Upper lobe of left lung (tissue), 6 donors: ENCODE measurements around the gene ATXN3. TPM values are rescaled to one million over a fixed set of nuclear protein-coding genes. Genes with fewer than 3 reads are reported as not detected.

Experiments
- ATAC-seq, 2 donors: fragments of 200-7000 bp; cut with Tn5 transposase; one replicate each; pipeline ENCODE4 v1.9.1; 2022; ENCODE audit warnings: mild to moderate bottlenecking in 2 of 2, moderate library complexity in 2 of 2; ENCODE audit not compliant: low FRiP score in 2 of 2
- DNase-seq, 2 donors: peaks; one replicate each; pipeline ENCODE4 v3.0.0-alpha.2; 2019 to 2020
- H3K27ac ChIP-seq, 4 donors: fragments of 200-600 bp; sonication (generic); one replicate each; pipeline ENCODE4 v1.5.1; 2016 to 2019
- H3K27me3 ChIP-seq, 4 donors: fragments of 200-600 bp; sonication (generic); one replicate each; pipeline ENCODE4 v1.5.1; 2017 to 2019
- H3K36me3 ChIP-seq, 4 donors: fragments of 200-600 bp; sonication (generic); one replicate each; pipeline ENCODE4 v1.5.1; 2016 to 2019
- H3K4me1 ChIP-seq, 4 donors: fragments of 200-600 bp; sonication (generic); one replicate each; pipeline ENCODE4 v1.5.1; 2018 to 2019
- H3K4me3 ChIP-seq, 4 donors: fragments of 200-600 bp; sonication (generic); one replicate each; pipeline ENCODE4 v1.5.1; 2017 to 2019; ENCODE audit warnings: mild to moderate bottlenecking in 2 of 4, moderate library complexity in 1 of 4
- H3K9me3 ChIP-seq, 4 donors: fragments of 200-600 bp; sonication (generic); one replicate each; pipeline ENCODE4 v1.5.1; 2018 to 2019
- CTCF ChIP-seq, 6 experiments: fragments of 450-650 bp in 4 of 6; fragments of 200-600 bp in 2 of 6; sonication (generic) in 2 of 6; IDR thresholded peaks; one replicate each; pipeline ENCODE4 v1.5.1; 2016 to 2019; ENCODE audit warnings: antibody characterized with exemption in 6 of 6
- EP300 ChIP-seq, 4 donors: sonication (generic); formaldehyde crosslinking; IDR thresholded peaks; one replicate each; pipeline ENCODE4 v1.5.1; 2017; ENCODE audit warnings: antibody characterized with exemption in 4 of 4, control low read depth in 2 of 4
- POLR2A ChIP-seq, 4 donors: fragments of 450-650 bp; IDR thresholded peaks; one replicate each; pipeline ENCODE4 v1.5.1; 2016 to 2017; ENCODE audit warnings: antibody characterized with exemption in 4 of 4, mild to moderate bottlenecking in 2 of 4
- POLR2AphosphoS5 ChIP-seq, 2 donors: sonication (generic); formaldehyde crosslinking; IDR thresholded peaks; one replicate each; pipeline ENCODE4 v1.5.1; 2017; ENCODE audit warnings: antibody characterized with exemption in 2 of 2
- WGBS, 2 donors: methylation state at CpG; one replicate each; pipeline ENCODE4 v1.1.5; 2017 to 2018; 5-methylcytosine and 5-hydroxymethylcytosine counted together
- total RNA-seq, 6 donors: library from RNA; depleted of rRNA in 4 of 6; stranded (reverse); fragments of >200 nt in 4 of 6; gene quantifications; one replicate each; pipeline versions ENCODE4 v1.1.0 to v1.2.1, GENCODE V29; 2016 to 2021
- donor health status: DM: no; HTN: no; CAD: no; lungs with moderate emphysema.
- donor health status: DM: no; HTN: yes; CAD: no; lungs with severe emphysema.

ATXN3 gene
- total RNA-seq, 6 donors from 2014 or later: 17.8 to 154 (median 31.6) TPM

GRCh38 chr14:92022036-92022435, 84.3 kb downstream of the ATXN3 start:
- H3K4me3 ChIP-seq: no peak overlapping the region
- no peaks in the 10 kb centered on the region for H3K27me3 ChIP-seq
- TF ChIP-seq CTCF (IDR thresholded peaks at IDR 0.05) (no peak), POLR2A (IDR thresholded peaks at IDR 0.05) (no peak), POLR2AphosphoS5 (IDR thresholded peaks at IDR 0.05) (no peak), EP300 (IDR thresholded peaks at IDR 0.05) (no peak)
- ATAC-seq: no peak
- no peak for DNase-seq
- H3K9me3 ChIP-seq: no peaks in the 10 kb centered on the region
- peaks cover 11 to 72% (median 16%) of the 10 kb centered on the region in 4 donors for H3K36me3 ChIP-seq
- WGBS, 2 donors: 53 to 69% methylated on average over 1 of the region's 1 CpG
- no peaks in the 10 kb centered on the region for H3K4me1 ChIP-seq
- no peak overlapping the region for H3K27ac ChIP-seq

GRCh38 chr14:92021523-92021922, 84.9 kb downstream of the ATXN3 start:
- DNase-seq (no peak), ATAC-seq (no peak)
- WGBS, 2 donors: 99 to 100% methylated on average over 3 of the region's 3 CpGs
- TF ChIP-seq EP300 (IDR thresholded peaks at IDR 0.05) (no peak), POLR2AphosphoS5 (IDR thresholded peaks at IDR 0.05) (no peak), POLR2A (IDR thresholded peaks at IDR 0.05) (no peak), CTCF (IDR thresholded peaks at IDR 0.05) (no peak)
- no peaks in the 10 kb centered on the region for H3K4me1 ChIP-seq
- no peaks in the 10 kb centered on the region for H3K9me3 ChIP-seq
- H3K36me3 ChIP-seq: peaks cover 9 to 74% (median 19%) of the 10 kb centered on the region in 4 donors
- H3K27me3 ChIP-seq: no peaks in the 10 kb centered on the region
- no peak overlapping the region for H3K27ac ChIP-seq
- no peak overlapping the region for H3K4me3 ChIP-seq

GRCh38 chr14:92014040-92014439, 92.3 kb downstream of the ATXN3 start:
- Histone ChIP-seq H3K27me3 (no peaks in the 10 kb centered on the region), H3K9me3 (no peaks in the 10 kb centered on the region), H3K27ac (no peak overlapping the region), H3K4me3 (no peak overlapping the region), H3K36me3 (peaks cover 27 to 83% (median 42%) of the 10 kb centered on the region in 4 donors), H3K4me1 (no peaks in the 10 kb centered on the region)
- TF ChIP-seq CTCF (IDR thresholded peaks at IDR 0.05) (no peak), POLR2A (IDR thresholded peaks at IDR 0.05) (no peak), EP300 (IDR thresholded peaks at IDR 0.05) (no peak), POLR2AphosphoS5 (IDR thresholded peaks at IDR 0.05) (no peak)
- ATAC-seq (no peak), DNase-seq (no peak)

GRCh38 chr14:92012121-92012748, 94.1 kb downstream of the ATXN3 start:
- peak in 1 of 2 donors; percentile 26 for ATAC-seq
- H3K27ac ChIP-seq: no peak overlapping the region
- TF ChIP-seq EP300 (IDR thresholded peaks at IDR 0.05) (no peak), CTCF (IDR thresholded peaks at IDR 0.05) (no peak), POLR2A (IDR thresholded peaks at IDR 0.05) (no peak), POLR2AphosphoS5 (IDR thresholded peaks at IDR 0.05) (no peak)
- no peaks in the 10 kb centered on the region for H3K4me1 ChIP-seq
- H3K27me3 ChIP-seq: no peaks in the 10 kb centered on the region
- 69 to 75% methylated on average over 4 of the region's 4 CpGs for WGBS, 2 donors
- H3K4me3 ChIP-seq: no peak overlapping the region
- DNase-seq: no peak
- H3K9me3 ChIP-seq: no peaks in the 10 kb centered on the region
- peaks cover 24 to 91% (median 50%) of the 10 kb centered on the region in 4 donors for H3K36me3 ChIP-seq

GRCh38 chr14:92010644-92011043, 95.7 kb downstream of the ATXN3 start:
- DNase-seq (no peak), ATAC-seq (no peak)
- H3K27ac ChIP-seq: no peak overlapping the region
- H3K4me1 ChIP-seq: no peaks in the 10 kb centered on the region
- H3K36me3 ChIP-seq: peaks cover 23 to 91% (median 53%) of the 10 kb centered on the region in 4 donors
- no peak overlapping the region for H3K4me3 ChIP-seq
- no peak for TF ChIP-seq CTCF (IDR thresholded peaks at IDR 0.05)
- no peak for TF ChIP-seq EP300 (IDR thresholded peaks at IDR 0.05)
- no peak for TF ChIP-seq POLR2A (IDR thresholded peaks at IDR 0.05)
- TF ChIP-seq POLR2AphosphoS5 (IDR thresholded peaks at IDR 0.05): no peak
- no peaks in the 10 kb centered on the region for H3K9me3 ChIP-seq
- H3K27me3 ChIP-seq: no peaks in the 10 kb centered on the region
- 89 to 92% methylated on average over 3 of the region's 3 CpGs for WGBS, 2 donors
